ENCODE data around the gene HS3ST2. TPM values are rescaled to one million over a fixed set of nuclear protein-coding genes. Genes with fewer than 3 reads are reported as not detected.

HS3ST2 gene
- total and polyA plus RNA-seq, 8 donors, result 0.10 to 2.7 (median 0.40) TPM; not detected in 2

DNA sequence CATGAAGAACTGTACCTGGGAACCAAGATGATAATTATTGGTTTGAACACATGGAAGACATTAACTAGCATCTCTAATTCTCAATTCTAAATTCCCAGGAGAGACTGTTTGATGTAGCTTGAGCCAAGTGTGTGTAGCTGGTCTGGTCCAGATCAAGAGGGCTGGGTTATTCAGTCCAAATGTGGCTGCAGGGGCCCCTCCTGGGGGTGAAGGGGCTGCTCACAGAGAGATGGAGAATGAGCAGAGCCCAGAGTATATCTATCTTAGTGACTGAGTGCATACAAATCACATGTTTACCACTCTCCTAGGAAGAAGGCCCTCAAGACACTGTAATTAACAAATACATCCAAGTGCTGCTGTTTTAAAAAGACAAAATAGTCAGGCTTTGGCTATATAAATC, 50.4 kb downstream of the HS3ST2 start:
- intact Hi-C loops (cut with DNase I; ENCODE audit: low total_unique reads), result no loop called here
- Histone ChIP-seq H3K27me3 (peaks cover 0 to 15% (median 0%) of the 10 kb centered on the region in 3 donors), H3K36me3 (no peaks in the 10 kb centered on the region), H3K27ac (no peak overlapping the region), H3K4me3 (no peak overlapping the region), H3K9me3 (no peaks in the 10 kb centered on the region), H3K4me1 (no peaks in the 10 kb centered on the region)
- no peak for TF ChIP-seq POLR2AphosphoS5 (IDR thresholded peaks at IDR 0.05)
- no peak for TF ChIP-seq EP300 (IDR thresholded peaks at IDR 0.05)
- no peak for TF ChIP-seq POLR2A (IDR thresholded peaks at IDR 0.05)
- no peak for TF ChIP-seq CTCF (IDR thresholded peaks at IDR 0.05)
- DNase-seq, result no peak

- H3K4me1 ChIP-seq, result no peaks in the 10 kb centered on the region
- no peak for TF ChIP-seq POLR2AphosphoS5 (IDR thresholded peaks at IDR 0.05)
- no peak for TF ChIP-seq POLR2A (IDR thresholded peaks at IDR 0.05)
- TF ChIP-seq EP300 (IDR thresholded peaks at IDR 0.05), result no peak
- no peak for TF ChIP-seq CTCF (IDR thresholded peaks at IDR 0.05)
- intact Hi-C loops (cut with DNase I; ENCODE audit: low total_unique reads), result no loop called here
- DNase-seq, result no peak
- no peak overlapping the region for H3K4me3 ChIP-seq
- 65 to 80% (median 71%) methylated on average over 5 of the region's 5 CpGs for WGBS, 5 donors
- H3K27me3 ChIP-seq, result peaks cover 0 to under 1% (median 0%) of the 10 kb centered on the region in 3 donors
- H3K36me3 ChIP-seq, result no peaks in the 10 kb centered on the region
- H3K27ac ChIP-seq, result no peak overlapping the region
- no peaks in the 10 kb centered on the region for H3K9me3 ChIP-seq
These were observed 54.7 kb downstream of the HS3ST2 start for GRCh38 chr16:22868593-22869224.

DNA sequence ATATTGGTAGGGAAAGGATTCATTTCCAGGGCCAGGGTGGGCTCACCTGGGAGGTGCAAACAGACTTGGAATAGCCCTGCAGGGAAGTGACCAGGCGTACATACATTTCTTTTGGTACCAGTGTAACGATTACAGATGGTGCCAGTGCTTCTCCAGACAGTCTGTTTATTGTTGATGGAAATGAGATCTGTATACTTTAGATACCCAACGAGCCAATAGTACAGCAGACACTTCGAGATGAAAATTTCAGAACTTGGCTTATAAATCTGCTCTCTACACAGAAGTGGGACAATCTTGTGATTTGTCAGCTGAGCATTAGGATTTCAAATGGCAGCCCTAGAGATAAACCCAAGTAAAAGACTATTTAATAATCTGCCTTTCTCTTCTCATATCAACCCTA, 57.9 kb downstream of the HS3ST2 start:
- TF ChIP-seq CTCF (IDR thresholded peaks at IDR 0.05) (no peak), POLR2A (IDR thresholded peaks at IDR 0.05) (no peak), EP300 (IDR thresholded peaks at IDR 0.05) (no peak), POLR2AphosphoS5 (IDR thresholded peaks at IDR 0.05) (no peak)
- intact Hi-C loops (cut with DNase I; ENCODE audit: low total_unique reads), result no loop called here
- Histone ChIP-seq H3K4me1 (no peaks in the 10 kb centered on the region), H3K27me3 (peaks cover 0 to 9% (median 0%) of the 10 kb centered on the region in 3 donors), H3K36me3 (no peaks in the 10 kb centered on the region), H3K4me3 (no peak overlapping the region), H3K9me3 (no peaks in the 10 kb centered on the region), H3K27ac (no peak overlapping the region)
- no peak for DNase-seq
- 65 to 74% (median 69%) methylated on average over 4 of the region's 4 CpGs for WGBS, 5 donors

GRCh38 chr16:22874394-22874793, 60.4 kb downstream of the HS3ST2 start:
- Histone ChIP-seq H3K4me1 (no peaks in the 10 kb centered on the region), H3K27ac (no peak overlapping the region), H3K36me3 (no peaks in the 10 kb centered on the region), H3K4me3 (no peak overlapping the region), H3K9me3 (no peaks in the 10 kb centered on the region), H3K27me3 (peaks cover 0 to 26% (median 7%) of the 10 kb centered on the region in 3 donors)
- intact Hi-C loops (cut with DNase I; ENCODE audit: low total_unique reads), result no loop called here
- WGBS, 5 donors, result 86 to 90% (median 88%) methylated on average over 4 of the region's 4 CpGs
- DNase-seq, result no peak
- TF ChIP-seq CTCF (IDR thresholded peaks at IDR 0.05) (no peak), POLR2AphosphoS5 (IDR thresholded peaks at IDR 0.05) (no peak), EP300 (IDR thresholded peaks at IDR 0.05) (no peak), POLR2A (IDR thresholded peaks at IDR 0.05) (no peak)

All from stomach (tissue), 9 donors.